ENCODE results near the gene KATNBL1.
"Not testable (repeated sequence)": the region's sequence is repeated elsewhere in the genome, so short reads cannot be mapped to it uniquely, and the experiment has no call there.

Gene KATNBL1

GRCh38 chr15:34188711-34189110, 21.2 kb downstream of the KATNBL1 start:
- DNase-seq, result no peak

GRCh38 chr15:34185666-34186065, 24.2 kb downstream of the KATNBL1 start:
- no peak for DNase-seq

GRCh38 chr15:34182942-34183341, 27.0 kb downstream of the KATNBL1 start:
- no peak for DNase-seq

- DNase-seq, result no peak
These were observed 30.7 kb downstream of the KATNBL1 start for GRCh38 chr15:34179234-34179633.

- DNase-seq, result not testable (repeated sequence)
These were observed 43.8 kb downstream of the KATNBL1 start for GRCh38 chr15:34165987-34166573.

- DNase-seq, result no peak
These were observed 48.5 kb downstream of the KATNBL1 start for GRCh38 chr15:34161329-34161963.

- no peak for DNase-seq
These were observed 49.2 kb downstream of the KATNBL1 start for GRCh38 chr15:34160735-34161134.

- no peak for DNase-seq
These were observed 51.5 kb downstream of the KATNBL1 start for GRCh38 chr15:34158355-34158754.

GRCh38 chr15:34155859-34156258, 54.0 kb downstream of the KATNBL1 start:
- DNase-seq, result no peak

- peak; percentile 67 for DNase-seq
These were observed 55.1 kb downstream of the KATNBL1 start for GRCh38 chr15:34154725-34155204.

GRCh38 chr15:34147371-34148140, 62.3 kb downstream of the KATNBL1 start:
- DNase-seq, result no peak

- no peak for DNase-seq
These were observed 76.4 kb downstream of the KATNBL1 start for GRCh38 chr15:34133511-34133910.

- DNase-seq, result no peak
These were observed 77.0 kb downstream of the KATNBL1 start for GRCh38 chr15:34132881-34133280.

GRCh38 chr15:34128898-34129297, 81.0 kb downstream of the KATNBL1 start:
- DNase-seq, result no peak

GRCh38 chr15:34126522-34126921, 83.4 kb downstream of the KATNBL1 start:
- DNase-seq, result no peak

- no peak for DNase-seq
These were observed 84.0 kb downstream of the KATNBL1 start for GRCh38 chr15:34125945-34126344.

GRCh38 chr15:34124651-34125050, 85.2 kb downstream of the KATNBL1 start:
- no peak for DNase-seq

GRCh38 chr15:34122771-34123183, 87.1 kb downstream of the KATNBL1 start:
- DNase-seq, result peak; percentile 93

GRCh38 chr15:34121786-34122185, 88.1 kb downstream of the KATNBL1 start:
- DNase-seq, result not testable (repeated sequence)

GRCh38 chr15:34120420-34120819, 89.5 kb downstream of the KATNBL1 start:
- DNase-seq, result not testable (repeated sequence)

- peak; percentile 35 for DNase-seq
These were observed 90.6 kb downstream of the KATNBL1 start for GRCh38 chr15:34119291-34119690.

- no peak for DNase-seq
These were observed 93.3 kb downstream of the KATNBL1 start for GRCh38 chr15:34116620-34117019.

- DNase-seq, result no peak
These were observed 95.2 kb downstream of the KATNBL1 start for GRCh38 chr15:34114739-34115138.

GRCh38 chr15:34114215-34114614, 95.7 kb downstream of the KATNBL1 start:
- no peak for DNase-seq

Data from HCEC 1CT (cell line).